GM18517 (cell line): ENCODE measurements around the gene MRPS27.

ENCODE experiments used
- ATAC-seq: cut with Tn5 transposase; IDR thresholded peaks from one replicate; pipeline ENCODE4 v1.9.1; 2021; ENCODE audit warnings: mild to moderate bottlenecking, moderate library complexity; ENCODE audit not compliant: unreplicated experiment

MRPS27 gene

GRCh38 chr5:72292411-72292810, 27.6 kb downstream of the MRPS27 start:
- ATAC-seq, result no peak

GRCh38 chr5:72291601-72292000, 28.4 kb downstream of the MRPS27 start:
- no peak for ATAC-seq

- ATAC-seq, result no peak
These were observed 29.5 kb downstream of the MRPS27 start for GRCh38 chr5:72290356-72291133.

GRCh38 chr5:72288924-72289323, 31.1 kb downstream of the MRPS27 start:
- no peak for ATAC-seq

GRCh38 chr5:72286798-72287197, 33.2 kb downstream of the MRPS27 start:
- ATAC-seq, result no peak

GRCh38 chr5:72285424-72285821, 34.6 kb downstream of the MRPS27 start:
- ATAC-seq, result no peak

- no peak for ATAC-seq
These were observed 35.2 kb downstream of the MRPS27 start for GRCh38 chr5:72284559-72285423.

- no peak for ATAC-seq
These were observed 36.7 kb downstream of the MRPS27 start for GRCh38 chr5:72283358-72283757.

GRCh38 chr5:72282878-72283277, 37.2 kb downstream of the MRPS27 start:
- no peak for ATAC-seq

GRCh38 chr5:72281764-72282499, 38.1 kb downstream of the MRPS27 start:
- ATAC-seq, result no peak

- no peak for ATAC-seq
These were observed 38.6 kb downstream of the MRPS27 start for GRCh38 chr5:72281430-72281763.

GRCh38 chr5:72280581-72281069, 39.4 kb downstream of the MRPS27 start:
- no peak for ATAC-seq

GRCh38 chr5:72276219-72276752, 43.8 kb downstream of the MRPS27 start:
- no peak for ATAC-seq

- ATAC-seq, result no peak
These were observed 46.5 kb downstream of the MRPS27 start for GRCh38 chr5:72273547-72273946.

- ATAC-seq, result no peak
These were observed 47.6 kb downstream of the MRPS27 start for GRCh38 chr5:72272398-72272797.

- no peak for ATAC-seq
These were observed 48.3 kb downstream of the MRPS27 start for GRCh38 chr5:72271702-72272101.

GRCh38 chr5:72270037-72270436, 50.0 kb downstream of the MRPS27 start:
- ATAC-seq, result no peak

GRCh38 chr5:72269411-72269780, 50.6 kb downstream of the MRPS27 start:
- no peak for ATAC-seq

GRCh38 chr5:72268753-72269410, 51.2 kb downstream of the MRPS27 start:
- ATAC-seq, result no peak

GRCh38 chr5:72268260-72268659, 51.8 kb downstream of the MRPS27 start:
- ATAC-seq, result no peak

- no peak for ATAC-seq
These were observed 52.4 kb downstream of the MRPS27 start for GRCh38 chr5:72267685-72268084.
